D721Med (cell line): ENCODE data around the gene USP6NL.

Experiments
- DNase-seq: peaks from one replicate; pipeline ENCODE4 v3.0.0; 2011; ENCODE audit warnings: low spot score; ENCODE audit not compliant: insufficient read length
- FAIRE-seq: peaks from 2 replicates; lab custom pipeline; 2011; peaks lifted over from hg19 to GRCh38; lab: Jason Lieb, UNC
- TF ChIP-seq, protein P1 (sequence below): IDR thresholded peaks from 2 replicates; pipeline ENCODE4 v1.5.1; 2012; ENCODE audit warnings: mild to moderate bottlenecking, control low read depth; ENCODE audit not compliant: insufficient read depth; ENCODE audit errors: missing control alignments

The USP6NL gene

DNA sequence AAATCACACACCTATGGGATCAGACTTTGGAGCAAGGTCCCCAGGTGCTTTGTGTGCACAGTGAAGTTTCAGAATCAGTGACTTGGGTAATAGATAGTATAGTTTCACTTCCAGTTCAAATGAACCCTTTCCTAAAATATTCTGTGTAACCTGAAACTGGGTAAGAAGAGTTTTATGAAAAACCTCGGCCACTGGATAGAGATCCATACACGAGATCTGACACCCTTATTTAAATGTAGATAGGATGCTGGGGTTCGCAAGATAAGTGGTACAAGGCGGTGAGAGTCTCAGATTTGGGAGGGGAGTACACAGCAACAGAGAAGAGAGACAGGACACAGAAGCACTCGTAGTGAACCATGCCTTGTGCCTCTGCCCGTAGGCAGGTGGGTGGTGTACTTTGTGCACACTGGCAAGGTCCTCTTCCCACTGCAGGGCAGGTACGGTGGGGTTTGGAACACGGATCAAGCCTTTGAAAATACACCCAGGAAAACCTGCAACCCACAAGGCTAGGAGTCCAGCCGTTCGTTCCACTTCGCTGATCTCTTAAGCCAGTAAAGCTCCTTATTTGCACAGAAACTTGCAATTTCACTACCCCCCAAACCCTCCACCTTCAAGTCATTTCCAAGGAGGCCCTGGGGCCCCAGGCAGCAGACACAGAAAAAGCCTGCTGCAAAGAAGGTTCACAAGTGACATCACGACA lies 162.8 kb downstream of the USP6NL start:
- TF ChIP-seq, protein P1, sequence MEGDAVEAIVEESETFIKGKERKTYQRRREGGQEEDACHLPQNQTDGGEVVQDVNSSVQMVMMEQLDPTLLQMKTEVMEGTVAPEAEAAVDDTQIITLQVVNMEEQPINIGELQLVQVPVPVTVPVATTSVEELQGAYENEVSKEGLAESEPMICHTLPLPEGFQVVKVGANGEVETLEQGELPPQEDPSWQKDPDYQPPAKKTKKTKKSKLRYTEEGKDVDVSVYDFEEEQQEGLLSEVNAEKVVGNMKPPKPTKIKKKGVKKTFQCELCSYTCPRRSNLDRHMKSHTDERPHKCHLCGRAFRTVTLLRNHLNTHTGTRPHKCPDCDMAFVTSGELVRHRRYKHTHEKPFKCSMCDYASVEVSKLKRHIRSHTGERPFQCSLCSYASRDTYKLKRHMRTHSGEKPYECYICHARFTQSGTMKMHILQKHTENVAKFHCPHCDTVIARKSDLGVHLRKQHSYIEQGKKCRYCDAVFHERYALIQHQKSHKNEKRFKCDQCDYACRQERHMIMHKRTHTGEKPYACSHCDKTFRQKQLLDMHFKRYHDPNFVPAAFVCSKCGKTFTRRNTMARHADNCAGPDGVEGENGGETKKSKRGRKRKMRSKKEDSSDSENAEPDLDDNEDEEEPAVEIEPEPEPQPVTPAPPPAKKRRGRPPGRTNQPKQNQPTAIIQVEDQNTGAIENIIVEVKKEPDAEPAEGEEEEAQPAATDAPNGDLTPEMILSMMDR = no peak
- FAIRE-seq (no peak), DNase-seq (no peak)

DNA sequence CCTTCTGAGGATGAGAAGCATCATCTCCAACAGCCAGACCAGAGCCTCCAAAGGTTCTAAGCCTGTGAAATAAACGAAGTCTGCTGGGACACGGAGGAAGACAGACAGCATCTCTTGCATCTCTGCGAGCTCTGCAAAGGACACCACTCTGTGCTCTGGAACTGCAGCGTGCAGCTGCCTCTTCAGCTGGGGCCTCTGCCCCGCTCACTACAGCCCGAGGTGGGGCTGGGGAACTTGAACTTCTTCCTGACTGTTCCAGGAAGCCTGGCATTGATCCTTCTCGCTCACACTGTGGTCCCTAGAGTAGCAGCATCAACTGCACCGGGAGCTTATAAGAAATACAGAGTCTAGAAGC lies 163.3 kb downstream of the USP6NL start:
- no peak for DNase-seq
- FAIRE-seq = no peak
- TF ChIP-seq, protein P1 = no peak

DNA sequence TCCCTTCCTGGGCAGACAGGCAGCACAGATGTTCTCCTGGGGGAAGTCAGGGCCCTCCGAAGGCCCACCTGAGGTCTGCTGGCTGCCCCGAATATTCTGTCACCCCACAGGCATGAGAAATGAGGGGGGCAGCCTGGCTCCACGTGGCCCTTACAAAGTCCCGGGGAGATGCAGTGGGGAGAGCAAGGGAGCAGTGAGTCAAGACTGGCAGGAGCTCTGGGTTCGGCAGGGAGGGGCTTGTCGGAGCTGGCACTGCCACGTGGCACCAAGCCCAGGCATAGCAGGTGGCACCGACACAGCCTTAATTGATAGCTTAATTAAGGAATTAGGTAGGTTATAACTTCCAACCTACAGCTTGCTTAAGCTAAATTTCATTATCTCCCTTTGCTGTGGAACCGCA lies 163.9 kb downstream of the USP6NL start:
- TF ChIP-seq, protein P1 = no peak
- DNase-seq (no peak), FAIRE-seq (no peak)

DNA sequence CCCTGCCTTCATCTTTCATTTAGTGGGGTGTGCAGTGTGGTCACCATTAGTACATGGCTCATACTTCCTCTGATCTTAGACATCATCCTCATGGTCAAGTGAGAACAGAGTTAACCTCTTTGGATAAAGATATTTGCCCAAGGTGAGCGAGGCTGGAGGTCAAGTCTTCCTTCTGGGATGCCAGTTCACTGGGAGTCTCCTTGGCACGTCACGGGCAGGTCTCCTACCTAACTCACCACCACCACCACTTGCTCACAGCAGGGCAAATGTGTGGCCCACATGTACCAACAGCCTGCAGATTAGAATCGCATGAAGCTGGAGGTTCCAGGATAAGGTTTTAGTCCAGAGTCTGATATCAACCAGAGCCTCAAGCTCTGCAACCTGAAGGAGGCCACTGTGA lies 164.6 kb downstream of the USP6NL start:
- TF ChIP-seq, protein P1 = no peak
- no peak for FAIRE-seq
- no peak for DNase-seq

DNA sequence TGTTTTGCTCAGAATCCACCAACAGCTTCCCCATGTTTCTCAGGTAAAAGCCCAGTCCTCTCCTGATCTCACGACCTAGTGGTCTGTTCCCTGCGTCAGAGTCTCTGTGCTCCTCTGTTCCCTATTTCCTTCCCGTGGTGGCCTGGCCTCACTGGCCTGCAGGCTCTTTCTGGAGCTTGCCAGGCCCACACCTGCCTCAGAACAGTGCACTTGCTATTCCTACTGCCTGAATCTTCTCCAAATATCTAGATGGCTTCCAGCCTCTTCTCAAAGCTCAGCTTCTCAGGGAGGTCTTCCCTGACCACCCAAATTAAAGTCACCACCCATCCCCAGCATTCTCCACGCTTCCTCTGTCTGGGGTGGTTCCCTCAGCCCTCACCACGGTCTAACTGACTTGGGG lies 165.3 kb downstream of the USP6NL start:
- TF ChIP-seq, protein P1 = no peak
- DNase-seq = no peak
- FAIRE-seq = no peak

DNA sequence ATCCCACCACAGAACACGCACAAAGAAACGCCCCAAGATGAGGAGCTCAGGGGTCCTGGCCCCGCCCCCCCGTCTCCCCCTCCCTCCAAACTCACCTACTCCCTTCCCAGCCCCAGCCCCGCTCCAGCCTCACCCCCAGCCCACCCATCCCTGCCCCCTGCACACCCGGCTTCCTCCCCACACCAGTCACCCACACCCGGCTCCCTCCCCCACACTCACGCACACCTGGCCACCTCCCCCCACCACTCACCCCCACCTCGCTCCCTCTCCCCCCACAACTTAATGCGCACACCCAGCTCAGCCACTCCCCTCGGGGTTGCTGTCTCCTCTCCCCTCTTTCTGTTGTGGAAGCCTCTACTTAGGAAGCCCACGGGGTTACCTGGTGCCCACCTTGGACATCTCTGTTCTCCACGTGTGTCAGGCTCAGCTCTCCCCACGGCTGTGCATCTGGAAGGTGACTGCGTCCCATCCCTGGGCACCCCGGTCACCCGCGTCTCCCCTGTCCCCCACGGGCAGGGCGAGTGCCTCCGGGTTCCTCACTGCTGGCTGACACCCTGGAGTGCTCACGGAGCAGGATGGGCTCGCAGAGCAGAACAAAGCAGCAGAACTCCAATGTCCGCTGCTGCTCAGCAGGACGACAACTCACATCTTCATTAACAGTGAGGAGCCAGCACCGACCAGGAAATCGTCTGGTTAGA lies 166.8 kb downstream of the USP6NL start:
- FAIRE-seq = no peak
- TF ChIP-seq, protein P1 = no peak
- DNase-seq = no peak

DNA sequence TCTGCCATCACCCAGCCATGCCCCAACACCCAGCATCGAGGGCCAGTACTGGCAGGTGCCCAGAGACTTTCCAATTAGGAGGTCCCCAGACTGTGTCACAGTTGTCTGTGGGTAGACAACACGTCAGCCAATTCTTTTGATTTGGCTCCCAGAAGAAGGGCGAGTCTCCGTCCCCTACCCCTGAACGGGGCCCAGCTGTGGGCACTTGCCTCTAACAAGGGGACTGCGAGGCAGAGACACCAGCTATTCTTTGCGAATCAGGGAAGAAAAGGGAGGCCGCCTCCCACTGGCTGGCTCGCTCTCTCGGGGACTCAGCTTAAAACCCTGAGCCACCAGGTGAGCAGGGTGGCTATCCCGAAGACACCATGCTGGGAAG lies 167.3 kb downstream of the USP6NL start:
- no peak for FAIRE-seq
- TF ChIP-seq, protein P1 = no peak
- no peak for DNase-seq
